H1 (cell line): Measurements from ENCODE around the gene MRTFA. TPM values are rescaled to one million over a fixed set of nuclear protein-coding genes. Genes with fewer than 3 reads are reported as not detected.

Experiments used
- CTCF ChIA-PET: fragments of 300-600 bp; sonication (Branson Sonifier 250); formaldehyde crosslinking; loops from one replicate; lab custom pipeline; 2021; ENCODE audit not compliant: partially characterized antibody; lab: Charles Lee
- POLR2A ChIA-PET: fragments of 300-600 bp; sonication (Branson Sonifier 250); formaldehyde crosslinking; loops from one replicate; lab custom pipeline; 2021; ENCODE audit warnings: inconsistent platforms; ENCODE audit not compliant: partially characterized antibody; lab: Charles Lee
- DNase-seq, 2 experiments: peaks; one replicate each; pipeline versions ENCODE4 v3.0.0 to v3.0.0-alpha.2; 2010 to 2022; ENCODE audit warnings: low spot score in 2 of 2, low read depth in 1 of 2, mixed read lengths in 1 of 2
- FAIRE-seq: peaks from 2 replicates; lab custom pipeline; 2011; peaks lifted over from hg19 to GRCh38; lab: Jason Lieb, UNC
- H2AFZ ChIP-seq: 2 replicates; pipeline ENCODE4 v1.8.1; 2012; ENCODE audit warnings: low read length, inconsistent platforms
- H2AK5ac ChIP-seq: 2 replicates; pipeline ENCODE4 v1.6.1; 2013; ENCODE audit warnings: low read depth, low read length
- H2BK120ac ChIP-seq: replicated peaks from 2 replicates; pipeline ENCODE3; 2013; ENCODE audit warnings: low read depth, low read length, inconsistent platforms
- H2BK12ac ChIP-seq: 2 replicates; pipeline ENCODE4 v1.6.1; 2013; ENCODE audit warnings: low read depth, low read length
- H2BK15ac ChIP-seq: 2 replicates; pipeline ENCODE4 v1.6.1; 2013; ENCODE audit warnings: low read length
- H2BK20ac ChIP-seq: 2 replicates; pipeline ENCODE4 v1.6.1; 2013; ENCODE audit warnings: low read length
- H2BK5ac ChIP-seq: 2 replicates; pipeline ENCODE4 v1.6.1; 2013; ENCODE audit warnings: low read depth, low read length
- H3K14ac ChIP-seq: 2 replicates; pipeline ENCODE4 v1.6.1; 2013; ENCODE audit warnings: inconsistent platforms; ENCODE audit not compliant: insufficient read length
- H3K18ac ChIP-seq: 2 replicates; pipeline ENCODE4 v1.6.1; 2013; ENCODE audit warnings: low read length; ENCODE audit errors: extremely low read depth
- H3K23ac ChIP-seq: 2 replicates; pipeline ENCODE4 v1.6.1; 2013; ENCODE audit warnings: inconsistent platforms; ENCODE audit not compliant: insufficient read length
- H3K23me2 ChIP-seq: 2 replicates; pipeline ENCODE4 v1.6.1; 2013; ENCODE audit warnings: low read depth, low read length
- H3K27ac ChIP-seq: 2 replicates; pipeline ENCODE4 v1.6.1; 2011; ENCODE audit warnings: low read depth, low read length, inconsistent platforms
- H3K27me3 ChIP-seq, 4 experiments: replicated peaks in 1 of 4; 1 replicate in 1 of 4; 2 replicates in 3 of 4; pipeline versions ENCODE4 v1.6.1 to v1.8.1; 2011 to 2013; ENCODE audit warnings: low read length in 3 of 4, mild to moderate bottlenecking in 3 of 4, inconsistent platforms in 2 of 4, mixed read lengths in 2 of 4, moderate library complexity in 1 of 4; ENCODE audit not compliant: control insufficient read depth in 3 of 4, insufficient read depth in 3 of 4; ENCODE audit errors: extremely low read depth in 1 of 4
- H3K36me3 ChIP-seq, 4 experiments: 2 replicates each; pipeline versions ENCODE4 v1.6.1 to v1.8.1; 2011 to 2013; ENCODE audit warnings: mild to moderate bottlenecking in 4 of 4, low read length in 3 of 4, moderate library complexity in 2 of 4, control low read depth in 1 of 4, inconsistent platforms in 1 of 4; ENCODE audit not compliant: insufficient read depth in 4 of 4, control insufficient read depth in 2 of 4
- H3K4ac ChIP-seq: replicated peaks from 2 replicates; pipeline ENCODE3; 2013; ENCODE audit warnings: low read length, low read depth, mixed read lengths, inconsistent platforms; ENCODE audit not compliant: insufficient read length
- H3K4me1 ChIP-seq, 4 experiments: replicated peaks in 1 of 4; 1 replicate in 1 of 4; 2 replicates in 3 of 4; pipeline versions ENCODE4 v1.6.1 to v1.8.1; 2011 to 2013; ENCODE audit warnings: low read length in 3 of 4, inconsistent platforms in 2 of 4, mixed read lengths in 1 of 4; ENCODE audit not compliant: insufficient read depth in 4 of 4, control insufficient read depth in 3 of 4
- H3K4me2 ChIP-seq, 2 experiments: 2 replicates each; pipeline versions ENCODE4 v1.6.1 to v1.8.1; 2011 to 2013; ENCODE audit warnings: low read depth in 2 of 2, low read length in 2 of 2, control low read depth in 1 of 2, inconsistent platforms in 1 of 2, mild to moderate bottlenecking in 1 of 2; ENCODE audit not compliant: insufficient read depth in 1 of 2
- H3K4me3 ChIP-seq, 4 experiments: fragments of 200-600, 300-600 bp in 1 of 4; sonication (generic), shearing (Covaris generic), sonication (Bioruptor Twin) in 1 of 4; 2 replicates each; pipeline versions ENCODE4 v1.5.1 to v1.8.1; 2011 to 2016; ENCODE audit warnings: low read length in 4 of 4, low read depth in 3 of 4, control low read depth in 2 of 4, inconsistent platforms in 2 of 4, mild to moderate bottlenecking in 2 of 4, mixed read lengths in 1 of 4, moderate library complexity in 1 of 4; ENCODE audit not compliant: insufficient read depth in 2 of 4; ENCODE audit errors: extremely low read depth in 1 of 4
- H3K56ac ChIP-seq: replicated peaks from 2 replicates; pipeline ENCODE3; 2013; ENCODE audit warnings: low read depth, mild to moderate bottlenecking, mixed read lengths, low read length, inconsistent platforms; ENCODE audit not compliant: insufficient read length
- H3K79me1 ChIP-seq: 2 replicates; pipeline ENCODE4 v1.6.1; 2013; ENCODE audit warnings: low read depth, low read length, control low read depth
- H3K79me2 ChIP-seq, 2 experiments: 2 replicates each; pipeline versions ENCODE4 v1.6.1 to v1.8.1; 2012 to 2013; ENCODE audit warnings: low read length in 2 of 2, mild to moderate bottlenecking in 2 of 2, inconsistent platforms in 1 of 2; ENCODE audit not compliant: insufficient read depth in 2 of 2, control insufficient read depth in 1 of 2
- H3K9ac ChIP-seq, 4 experiments: replicated peaks in 1 of 4; 1 replicate in 1 of 4; 2 replicates in 3 of 4; pipeline versions ENCODE4 v1.6.1 to v1.8.1; 2011 to 2013; ENCODE audit warnings: low read depth in 3 of 4, low read length in 3 of 4, control low read depth in 2 of 4, mild to moderate bottlenecking in 2 of 4, moderate library complexity in 2 of 4, inconsistent platforms in 1 of 4; ENCODE audit errors: extremely low read depth in 1 of 4
- H3K9me3 ChIP-seq, 2 experiments: 2 replicates each; pipeline versions ENCODE4 v1.6.1 to v1.8.1; 2012 to 2013; ENCODE audit warnings: mild to moderate bottlenecking in 2 of 2, moderate library complexity in 2 of 2, control low read depth in 1 of 2, inconsistent platforms in 1 of 2, low read depth in 1 of 2, low read length in 1 of 2, mixed read lengths in 1 of 2; ENCODE audit not compliant: insufficient read depth in 2 of 2
- H4K20me1 ChIP-seq, 2 experiments: replicated peaks in 1 of 2; 2 replicates each; pipeline versions ENCODE3 to v1.8.1; 2011 to 2013; ENCODE audit warnings: inconsistent platforms in 2 of 2, low read length in 2 of 2, mild to moderate bottlenecking in 1 of 2; ENCODE audit not compliant: insufficient read depth in 2 of 2, control insufficient read depth in 1 of 2
- H4K5ac ChIP-seq: 2 replicates; pipeline ENCODE4 v1.6.1; 2013; ENCODE audit warnings: low read length, low read depth, mixed read lengths, inconsistent platforms; ENCODE audit not compliant: insufficient read length
- H4K8ac ChIP-seq: 2 replicates; pipeline ENCODE4 v1.8.0; 2013; ENCODE audit warnings: mild to moderate bottlenecking, moderate library complexity, low read length, inconsistent platforms; ENCODE audit not compliant: insufficient read depth; ENCODE audit errors: extremely low read depth
- H4K91ac ChIP-seq: replicated peaks from 2 replicates; pipeline ENCODE3; 2013; ENCODE audit warnings: low read length, mixed read lengths, inconsistent platforms; ENCODE audit not compliant: insufficient read length
- ASH2L ChIP-seq: fragments of 200-600, 300-600 bp; sonication (generic); IDR thresholded peaks from one replicate; pipeline ENCODE4 v1.7.1; 2017; ENCODE audit warnings: low read length
- KDM1A ChIP-seq: fragments of 200-600, 300-600 bp; sonication (generic); IDR thresholded peaks from 2 replicates; pipeline ENCODE4 v1.7.1; 2016; ENCODE audit warnings: mild to moderate bottlenecking, low read length, borderline replicate concordance
- KDM5A ChIP-seq: fragments of 200-600 bp; IDR thresholded peaks from 2 replicates; pipeline ENCODE4 v1.7.1; 2012; ENCODE audit warnings: mild to moderate bottlenecking, low read length, inconsistent platforms, mixed read lengths
- YY1 ChIP-seq: IDR thresholded peaks from 2 replicates; pipeline ENCODE4 v1.6.1; 2011; ENCODE audit warnings: low read depth, mild to moderate bottlenecking, low read length
- WGBS, 2 experiments: shearing (Covaris generic) in 1 of 2; methylation state at CpG; one replicate each; pipeline versions ENCODE4 v1.1.6 to v1.1.7; 2013 to 2015; ENCODE audit warnings: low lambda C conversion rate in 2 of 2, mixed read lengths in 2 of 2, inconsistent platforms in 1 of 2, low coverage in 1 of 2, missing lambda C conversion rate in 1 of 2; ENCODE audit not compliant: insufficient replicate concordance in 2 of 2, insufficient coverage in 1 of 2, insufficient read length in 1 of 2; ENCODE audit errors: extremely low coverage in 1 of 2, missing lambda C conversion rate in 1 of 2; 5-methylcytosine and 5-hydroxymethylcytosine counted together
- polyA plus RNA-seq, 7 experiments: library from polyadenylated mRNA; depleted of rRNA in 3 of 7; stranded (reverse) in 5 of 7; unstranded in 2 of 7; fragments of >200 nt in 5 of 7; fragments of 200-250 nt in 2 of 7; gene quantifications; 1 replicate in 5 of 7; 2 replicates in 1 of 7; 4 replicates in 1 of 7; pipeline versions ENCODE4 v1.2.1 to v1.2.3, GENCODE V29; 2011 to 2013; ENCODE audit warnings: missing spikeins in 2 of 7, mixed read lengths in 2 of 7
- total RNA-seq: library from RNA; stranded (reverse); fragmentation: NEBNext Ultra II Directional; extraction: Animal tissue kit (Norgen Biotek cat#: 25700); gene quantifications from 2 replicates; pipeline ENCODE4 v1.2.1, GENCODE V29; 2021

Gene MRTFA
- total and polyA plus RNA-seq, 2 of the 8 experiments (the other 6 are each of a cell fraction or from before 2014, with no cell fraction given): 5.4 to 37.9 TPM

DNA sequence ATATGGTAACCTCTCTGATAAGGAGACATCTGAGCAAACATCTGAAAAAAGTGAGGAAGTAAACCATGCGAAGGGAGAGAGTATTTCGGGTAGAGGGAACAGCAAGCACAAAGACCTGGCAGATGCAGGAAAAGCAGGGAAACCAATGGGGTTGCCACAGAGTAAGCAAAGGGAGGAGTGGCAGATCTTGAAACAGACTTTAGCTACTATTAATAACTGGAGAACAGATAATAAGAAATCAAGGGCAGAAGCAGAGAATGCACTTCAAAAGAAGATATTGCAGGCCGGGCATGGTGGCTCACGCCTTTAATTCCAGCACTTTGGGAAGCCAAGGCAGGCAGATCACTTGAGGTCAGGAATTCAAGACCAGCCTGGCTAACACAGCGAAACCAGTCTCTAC lies 18.1 kb downstream of the MRTFA start:
- no peak overlapping the region for H2AK5ac ChIP-seq
- POLR2A ChIA-PET: no interaction called here
- no peak overlapping the region for H2AFZ ChIP-seq
- no peak overlapping the region for H4K91ac ChIP-seq
- no peak overlapping the region for H3K4me3 ChIP-seq
- no peaks in the 10 kb centered on the region for H4K20me1 ChIP-seq
- H3K14ac ChIP-seq: no peak overlapping the region
- no peak for FAIRE-seq
- no peak overlapping the region for H2BK12ac ChIP-seq
- H3K4me2 ChIP-seq: no peak overlapping the region
- WGBS, 2 experiments: 93% methylated on average over 5 of the region's 5 CpGs; no CpG with 5 or more reads in 1 of the 2 experiments
- H4K5ac ChIP-seq: no peak overlapping the region
- H2BK5ac ChIP-seq: no peak overlapping the region
- no peaks in the 10 kb centered on the region for H3K79me1 ChIP-seq
- DNase-seq: no peak
- H3K79me2 ChIP-seq: peaks cover 0 to 54% of the 10 kb centered on the region in 2 experiments; a peak in 2 of 4 replicates
- no peak overlapping the region for H3K18ac ChIP-seq
- H3K36me3 ChIP-seq: no peaks in the 10 kb centered on the region
- no peak overlapping the region for H3K9ac ChIP-seq
- H3K27ac ChIP-seq: no peak overlapping the region
- no peak overlapping the region for H3K56ac ChIP-seq
- no peak for TF ChIP-seq KDM1A
- no peak for TF ChIP-seq ASH2L
- TF ChIP-seq YY1: no peak
- no peak for TF ChIP-seq KDM5A
- no peaks in the 10 kb centered on the region; the same call in 1 of the 2 replicates for H3K23me2 ChIP-seq
- H3K4me1 ChIP-seq: no peaks in the 10 kb centered on the region
- no peaks in the 10 kb centered on the region for H3K27me3 ChIP-seq
- CTCF ChIA-PET: no interaction called here
- H4K8ac ChIP-seq: no peak overlapping the region
- H2BK120ac ChIP-seq: no peak overlapping the region
- H3K9me3 ChIP-seq: peaks cover 4 to 7% of the 10 kb centered on the region in 2 experiments; a peak in 1 of 4 replicates
- H3K4ac ChIP-seq: no peak overlapping the region
- no peak overlapping the region for H3K23ac ChIP-seq
- H2BK15ac ChIP-seq: no peak overlapping the region
- H2BK20ac ChIP-seq: no peak overlapping the region
